ENCODE measurements around the gene FCMR.

The FCMR gene, protein sequence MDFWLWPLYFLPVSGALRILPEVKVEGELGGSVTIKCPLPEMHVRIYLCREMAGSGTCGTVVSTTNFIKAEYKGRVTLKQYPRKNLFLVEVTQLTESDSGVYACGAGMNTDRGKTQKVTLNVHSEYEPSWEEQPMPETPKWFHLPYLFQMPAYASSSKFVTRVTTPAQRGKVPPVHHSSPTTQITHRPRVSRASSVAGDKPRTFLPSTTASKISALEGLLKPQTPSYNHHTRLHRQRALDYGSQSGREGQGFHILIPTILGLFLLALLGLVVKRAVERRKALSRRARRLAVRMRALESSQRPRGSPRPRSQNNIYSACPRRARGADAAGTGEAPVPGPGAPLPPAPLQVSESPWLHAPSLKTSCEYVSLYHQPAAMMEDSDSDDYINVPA

DNA sequence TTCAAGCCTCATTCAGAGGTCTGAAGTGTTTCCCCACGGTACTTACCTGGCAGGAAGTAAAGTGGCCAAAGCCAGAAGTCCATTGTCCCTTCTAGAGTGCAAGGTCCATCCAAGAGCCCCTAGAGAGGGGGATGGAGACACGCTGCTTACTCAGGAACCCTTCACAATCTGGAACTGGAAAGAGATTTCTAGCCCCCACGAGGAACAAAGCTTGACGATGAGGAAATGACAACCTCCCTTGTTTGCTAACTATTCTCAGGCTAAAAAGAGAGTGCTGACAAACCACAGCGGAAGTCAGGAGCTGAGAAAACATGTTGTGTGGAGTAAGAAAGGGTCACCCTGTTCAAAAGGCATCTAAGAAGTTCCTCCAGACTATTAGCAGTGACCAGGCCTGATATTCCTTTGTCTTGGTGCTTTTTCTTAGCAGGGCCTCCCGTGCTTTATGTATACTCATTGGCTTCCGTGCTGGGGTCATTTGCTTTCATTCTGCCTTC is at the start of gene FCMR:
TSS of gene FCMR (minus strand) at position 170 of the 494 bp plus-strand sequence. CDS start at position 83, 87 bp downstream.
- TF ChIP-seq EZH2 (IDR thresholded peaks at IDR 0.05; ENCODE audit: borderline replicate concordance, low read depth, low read length, severe bottlenecking): no peak
- TF ChIP-seq, protein P1, sequence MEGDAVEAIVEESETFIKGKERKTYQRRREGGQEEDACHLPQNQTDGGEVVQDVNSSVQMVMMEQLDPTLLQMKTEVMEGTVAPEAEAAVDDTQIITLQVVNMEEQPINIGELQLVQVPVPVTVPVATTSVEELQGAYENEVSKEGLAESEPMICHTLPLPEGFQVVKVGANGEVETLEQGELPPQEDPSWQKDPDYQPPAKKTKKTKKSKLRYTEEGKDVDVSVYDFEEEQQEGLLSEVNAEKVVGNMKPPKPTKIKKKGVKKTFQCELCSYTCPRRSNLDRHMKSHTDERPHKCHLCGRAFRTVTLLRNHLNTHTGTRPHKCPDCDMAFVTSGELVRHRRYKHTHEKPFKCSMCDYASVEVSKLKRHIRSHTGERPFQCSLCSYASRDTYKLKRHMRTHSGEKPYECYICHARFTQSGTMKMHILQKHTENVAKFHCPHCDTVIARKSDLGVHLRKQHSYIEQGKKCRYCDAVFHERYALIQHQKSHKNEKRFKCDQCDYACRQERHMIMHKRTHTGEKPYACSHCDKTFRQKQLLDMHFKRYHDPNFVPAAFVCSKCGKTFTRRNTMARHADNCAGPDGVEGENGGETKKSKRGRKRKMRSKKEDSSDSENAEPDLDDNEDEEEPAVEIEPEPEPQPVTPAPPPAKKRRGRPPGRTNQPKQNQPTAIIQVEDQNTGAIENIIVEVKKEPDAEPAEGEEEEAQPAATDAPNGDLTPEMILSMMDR (IDR thresholded peaks at IDR 0.05; ENCODE audit: borderline replicate concordance, extremely low read depth, low read length, poor library complexity, severe bottlenecking): no peak
- DNase-seq (peak; percentile 78), ATAC-seq (ENCODE audit: insufficient read depth, low read depth) (peak; percentile 59)
- H2AFZ ChIP-seq (ENCODE audit: low read depth, low read length): peak within 1 kb of the TSS; percentile 35; the same call in 1 of the 2 replicates
- H3K9me3 ChIP-seq (ENCODE audit: insufficient read depth, low read length, severe bottlenecking): no peaks in the 10 kb centered on the region
- no peaks in the 10 kb centered on the region for H4K20me1 ChIP-seq (ENCODE audit: insufficient read depth, low read length)
- peaks cover 6% of the 10 kb centered on the region; the same call in 1 of the 2 replicates for H3K36me3 ChIP-seq (ENCODE audit: insufficient read depth, low read length)
- H3K27ac ChIP-seq (ENCODE audit: low read length): peak within 1 kb of the TSS; percentile 99
- H3K27me3 ChIP-seq (ENCODE audit: insufficient read depth, low read length, poor library complexity): no peaks in the 10 kb centered on the region
- H3K79me2 ChIP-seq (ENCODE audit: insufficient read depth, low read length): peaks cover 32% of the 10 kb centered on the region
- peak within 1 kb of the TSS; percentile 74 for H3K9ac ChIP-seq (ENCODE audit: low read depth, low read length)
- peak within 1 kb of the TSS; percentile 63 for H3K4me2 ChIP-seq (ENCODE audit: insufficient read depth, low read length)
- H3K4me3 ChIP-seq (ENCODE audit: low read depth in 1 of 2, low read length in 2 of 2): peak within 1 kb of the TSS in 1 of 2 experiments; percentile 54; a peak in 2 of 4 replicates
- H3K4me1 ChIP-seq (ENCODE audit: insufficient read depth, low read length): peaks cover 70% of the 10 kb centered on the region

DNA sequence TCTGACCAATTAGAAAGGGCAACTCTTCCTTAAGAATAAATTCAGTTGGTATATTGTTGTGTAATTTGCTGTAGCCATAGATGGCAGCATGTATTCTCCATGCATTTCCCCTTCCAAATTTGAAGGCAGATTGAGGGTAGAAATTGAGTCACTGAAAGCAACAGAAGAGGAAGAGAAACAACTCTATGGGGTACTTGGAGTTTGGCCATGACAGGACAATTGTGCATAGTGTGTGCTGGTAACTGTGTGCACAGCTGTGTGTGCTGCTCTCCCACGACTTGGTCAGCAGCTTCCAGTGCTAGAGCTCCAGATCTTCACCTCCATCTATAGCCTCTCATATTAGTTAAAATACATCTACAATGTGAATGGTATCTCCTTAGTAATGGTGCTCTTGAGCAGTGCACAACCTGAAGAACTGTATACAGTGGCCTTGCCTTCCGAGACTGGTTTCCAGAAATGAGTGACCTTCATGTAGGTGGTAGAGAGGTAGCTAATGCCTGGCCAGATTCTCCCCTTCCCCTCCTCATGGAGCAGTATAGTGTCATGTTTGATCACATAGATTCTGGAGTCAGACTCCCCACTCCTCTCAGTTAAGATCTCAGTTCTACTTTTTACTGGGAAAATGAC is 49.4 kb upstream of the FCMR start:
- Histone ChIP-seq H3K9ac (ENCODE audit: low read depth, low read length) (no peak overlapping the region), H3K9me3 (ENCODE audit: insufficient read depth, low read length, severe bottlenecking) (no peaks in the 10 kb centered on the region), H3K4me2 (ENCODE audit: insufficient read depth, low read length) (no peak overlapping the region), H3K4me1 (ENCODE audit: insufficient read depth, low read length) (peaks cover 30% of the 10 kb centered on the region), H3K79me2 (ENCODE audit: insufficient read depth, low read length) (no peaks in the 10 kb centered on the region), H3K27me3 (ENCODE audit: insufficient read depth, low read length, poor library complexity) (no peaks in the 10 kb centered on the region), H3K27ac (ENCODE audit: low read length) (no peak overlapping the region), H4K20me1 (ENCODE audit: insufficient read depth, low read length) (no peaks in the 10 kb centered on the region), H3K4me3 (ENCODE audit: low read depth in 1 of 2, low read length in 2 of 2) (no peak overlapping the region), H2AFZ (ENCODE audit: low read depth, low read length) (no peak overlapping the region), H3K36me3 (ENCODE audit: insufficient read depth, low read length) (no peaks in the 10 kb centered on the region)
- no peak for ATAC-seq (ENCODE audit: insufficient read depth, low read depth)
- DNase-seq: no peak
- TF ChIP-seq EZH2 (IDR thresholded peaks at IDR 0.05; ENCODE audit: borderline replicate concordance, low read depth, low read length, severe bottlenecking): no peak
- TF ChIP-seq, protein P1 (IDR thresholded peaks at IDR 0.05; ENCODE audit: borderline replicate concordance, extremely low read depth, low read length, poor library complexity, severe bottlenecking): no peak

DNA sequence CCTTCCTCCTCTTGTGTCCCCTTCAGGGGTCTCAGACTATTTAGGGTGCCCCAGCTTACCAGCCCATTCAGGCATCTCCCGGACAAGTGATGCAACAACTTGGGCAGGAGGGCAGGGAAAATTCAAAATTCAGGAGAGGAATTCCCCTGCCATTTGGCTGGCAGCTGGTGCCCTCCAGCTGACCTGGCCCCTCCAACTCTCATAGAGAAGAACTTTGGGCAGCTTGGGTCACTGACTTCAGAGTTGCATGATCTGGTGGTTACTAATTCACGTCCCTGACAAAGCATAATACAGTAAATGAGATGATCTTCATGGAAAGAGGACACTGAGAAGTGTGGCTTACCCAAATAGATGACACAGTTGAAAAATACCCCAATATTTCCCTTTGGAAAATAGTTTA is 48.7 kb upstream of the FCMR start, which contains the start of gene FCAMR:
TSS of gene FCAMR (minus strand) at position 15 of the 400 bp plus-strand sequence. CDS start 335 bp downstream, outside the sequence.
- no peak for DNase-seq

More for the DNA sequence above, 48.7 kb upstream of the FCMR start, which contains the start of gene FCAMR:
- Histone ChIP-seq H2AFZ (ENCODE audit: low read depth, low read length) (no peak within 1 kb of the TSS), H3K36me3 (ENCODE audit: insufficient read depth, low read length) (no peaks in the 10 kb centered on the region), H3K27me3 (ENCODE audit: insufficient read depth, low read length, poor library complexity) (no peaks in the 10 kb centered on the region), H3K4me2 (ENCODE audit: insufficient read depth, low read length) (no peak within 1 kb of the TSS), H3K27ac (ENCODE audit: low read length) (peak within 1 kb of the TSS; percentile 23; the same call in 1 of the 2 replicates), H3K9ac (ENCODE audit: low read depth, low read length) (no peak within 1 kb of the TSS), H3K4me1 (ENCODE audit: insufficient read depth, low read length) (peaks cover 30% of the 10 kb centered on the region), H3K4me3 (ENCODE audit: low read depth in 1 of 2, low read length in 2 of 2) (no peak within 1 kb of the TSS), H3K9me3 (ENCODE audit: insufficient read depth, low read length, severe bottlenecking) (no peaks in the 10 kb centered on the region), H4K20me1 (ENCODE audit: insufficient read depth, low read length) (no peaks in the 10 kb centered on the region), H3K79me2 (ENCODE audit: insufficient read depth, low read length) (no peaks in the 10 kb centered on the region)
- ATAC-seq (ENCODE audit: insufficient read depth, low read depth): no peak
- TF ChIP-seq EZH2 (IDR thresholded peaks at IDR 0.05; ENCODE audit: borderline replicate concordance, low read depth, low read length, severe bottlenecking): no peak
- TF ChIP-seq, protein P1 (IDR thresholded peaks at IDR 0.05; ENCODE audit: borderline replicate concordance, extremely low read depth, low read length, poor library complexity, severe bottlenecking): no peak

Data from DND-41 (cell line).